Cardiac muscle cell (in vitro differentiated cells and primary cell): ENCODE data around the gene ZYG11A. TPM values are rescaled to one million over a fixed set of nuclear protein-coding genes. Genes with fewer than 3 reads are reported as not detected.
"Not testable (repeated sequence)": the region's sequence is repeated elsewhere in the genome, so short reads cannot be mapped to it uniquely, and the experiment has no call there.

Source experiments
- DNase-seq, 2 donors: peaks; one replicate each; pipeline versions ENCODE4 v3.0.0 to v3.0.0-alpha.2; 2010 to 2017; ENCODE audit warnings: low read depth in 1 of 2, low spot score in 1 of 2
- H3K27ac ChIP-seq: fragments of 200-600 bp; sonication (generic); 2 replicates; pipeline ENCODE4 v1.5.1; 2016
- H3K27me3 ChIP-seq: fragments of 200-600 bp; sonication (generic); 2 replicates; pipeline ENCODE4 v1.6.0; 2016; ENCODE audit warnings: control low read depth
- H3K36me3 ChIP-seq: fragments of 200-600 bp; sonication (generic); 2 replicates; pipeline ENCODE4 v1.5.1; 2016; ENCODE audit warnings: control low read depth
- H3K4me1 ChIP-seq: fragments of 200-600 bp; sonication (generic); 2 replicates; pipeline ENCODE4 v1.8.1; 2017; ENCODE audit warnings: low read depth, mild to moderate bottlenecking, mixed run types
- H3K4me3 ChIP-seq: fragments of 200-600 bp; sonication (generic); 2 replicates; pipeline ENCODE4 v1.5.1; 2016; ENCODE audit warnings: mild to moderate bottlenecking
- H3K9me3 ChIP-seq: fragments of 200-600 bp; sonication (generic); 2 replicates; pipeline ENCODE4 v1.5.1; 2017; ENCODE audit warnings: low read depth, mild to moderate bottlenecking, control low read depth
- polyA plus RNA-seq: library from polyadenylated mRNA; unstranded; fragments of >200 nt; fragmentation: Nextera tagmentation; extraction: Ambion mirVana; gene quantifications from 2 replicates; pipeline ENCODE4 v1.2.1, GENCODE V29; 2016
- total RNA-seq: library from RNA; depleted of rRNA; stranded (reverse); fragments of >200 nt; gene quantifications from 2 replicates; pipeline ENCODE4 v1.2.3, GENCODE V29; 2016
- TF ChIP-seq, protein P1 (sequence below): IDR thresholded peaks from 2 replicates; pipeline ENCODE4 v1.5.1; 2012; ENCODE audit warnings: low read depth, mild to moderate bottlenecking, low read length

The ZYG11A gene
- total and polyA plus RNA-seq, 2 experiments from 2014 or later, result 0.04 to 0.06 TPM

DNA sequence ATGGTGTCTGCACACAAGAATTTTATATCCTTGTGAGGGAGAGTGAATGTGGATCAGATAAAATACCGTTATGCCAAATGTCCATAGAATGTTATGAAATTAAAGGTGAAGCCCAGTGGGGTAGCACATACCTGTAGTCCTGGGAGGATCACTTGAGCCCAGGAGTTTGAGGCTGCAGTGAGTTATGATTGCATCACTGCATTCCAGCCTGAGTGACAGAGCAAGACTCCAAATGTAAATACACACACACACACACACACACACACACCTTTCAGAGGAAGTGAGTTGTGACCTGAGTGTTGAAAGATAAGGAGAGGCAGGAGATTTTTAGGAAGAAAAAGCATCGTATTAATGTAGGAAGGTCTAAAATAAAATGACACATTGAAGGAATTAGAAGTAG, 28.1 kb upstream of the ZYG11A start:
- Histone ChIP-seq H3K27me3 (no peaks in the 10 kb centered on the region), H3K9me3 (no peaks in the 10 kb centered on the region), H3K36me3 (peaks cover 29% of the 10 kb centered on the region), H3K4me1 (no peaks in the 10 kb centered on the region), H3K27ac (no peak overlapping the region), H3K4me3 (no peak overlapping the region)
- TF ChIP-seq, protein P1, sequence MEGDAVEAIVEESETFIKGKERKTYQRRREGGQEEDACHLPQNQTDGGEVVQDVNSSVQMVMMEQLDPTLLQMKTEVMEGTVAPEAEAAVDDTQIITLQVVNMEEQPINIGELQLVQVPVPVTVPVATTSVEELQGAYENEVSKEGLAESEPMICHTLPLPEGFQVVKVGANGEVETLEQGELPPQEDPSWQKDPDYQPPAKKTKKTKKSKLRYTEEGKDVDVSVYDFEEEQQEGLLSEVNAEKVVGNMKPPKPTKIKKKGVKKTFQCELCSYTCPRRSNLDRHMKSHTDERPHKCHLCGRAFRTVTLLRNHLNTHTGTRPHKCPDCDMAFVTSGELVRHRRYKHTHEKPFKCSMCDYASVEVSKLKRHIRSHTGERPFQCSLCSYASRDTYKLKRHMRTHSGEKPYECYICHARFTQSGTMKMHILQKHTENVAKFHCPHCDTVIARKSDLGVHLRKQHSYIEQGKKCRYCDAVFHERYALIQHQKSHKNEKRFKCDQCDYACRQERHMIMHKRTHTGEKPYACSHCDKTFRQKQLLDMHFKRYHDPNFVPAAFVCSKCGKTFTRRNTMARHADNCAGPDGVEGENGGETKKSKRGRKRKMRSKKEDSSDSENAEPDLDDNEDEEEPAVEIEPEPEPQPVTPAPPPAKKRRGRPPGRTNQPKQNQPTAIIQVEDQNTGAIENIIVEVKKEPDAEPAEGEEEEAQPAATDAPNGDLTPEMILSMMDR, result no peak
- DNase-seq, result no peak

DNA sequence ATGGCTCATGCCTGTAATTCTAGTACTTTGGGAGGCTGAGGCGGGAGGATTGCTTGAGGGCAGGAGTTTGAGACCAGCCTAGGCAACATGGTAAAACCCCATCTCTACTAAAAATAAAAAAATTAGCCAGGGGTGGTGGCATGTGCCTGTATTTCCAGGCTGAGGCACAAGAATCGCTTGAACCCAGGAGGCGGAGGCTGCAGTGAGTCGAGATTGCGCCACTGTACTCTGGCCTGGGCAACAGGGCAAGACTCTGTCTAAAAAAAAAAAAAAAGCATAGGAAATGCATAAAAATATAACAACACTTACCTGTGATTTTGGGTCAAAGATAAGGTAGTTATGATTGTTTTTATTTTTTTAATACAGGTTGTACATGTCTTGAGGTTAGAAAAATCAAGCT, 21.7 kb upstream of the ZYG11A start:
- H3K4me3 ChIP-seq, H3K27ac ChIP-seq, H3K4me1 ChIP-seq, H3K9me3 ChIP-seq, H3K27me3 ChIP-seq, DNase-seq: not testable (repeated sequence)
- H3K36me3 ChIP-seq, result peaks cover 30% of the 10 kb centered on the region

DNA sequence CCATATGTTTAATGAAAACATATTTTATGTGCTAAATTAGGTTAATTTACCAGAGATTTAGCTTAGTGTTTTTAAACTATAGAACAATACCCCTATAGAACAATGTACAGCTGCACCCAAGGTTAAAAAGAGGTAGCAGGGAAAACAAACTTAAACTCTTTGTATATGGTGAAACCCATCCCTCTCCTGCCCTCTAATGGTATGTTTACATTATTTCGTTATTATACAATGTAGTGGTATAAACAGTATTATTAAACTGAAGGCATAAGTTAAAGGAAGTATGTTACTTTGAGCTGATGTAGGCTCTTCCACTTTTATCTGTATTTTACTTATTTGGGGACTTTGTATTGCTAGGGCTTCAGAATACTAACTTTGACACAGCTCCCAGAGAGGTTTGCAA, 16.7 kb upstream of the ZYG11A start:
- TF ChIP-seq, protein P1, result peak; percentile 13
- Histone ChIP-seq H3K27ac (no peak overlapping the region), H3K27me3 (no peaks in the 10 kb centered on the region), H3K9me3 (no peaks in the 10 kb centered on the region), H3K4me1 (no peaks in the 10 kb centered on the region), H3K36me3 (peaks cover 16% of the 10 kb centered on the region), H3K4me3 (no peak overlapping the region)
- peak in 1 of 2 donors; percentile 32 for DNase-seq

DNA sequence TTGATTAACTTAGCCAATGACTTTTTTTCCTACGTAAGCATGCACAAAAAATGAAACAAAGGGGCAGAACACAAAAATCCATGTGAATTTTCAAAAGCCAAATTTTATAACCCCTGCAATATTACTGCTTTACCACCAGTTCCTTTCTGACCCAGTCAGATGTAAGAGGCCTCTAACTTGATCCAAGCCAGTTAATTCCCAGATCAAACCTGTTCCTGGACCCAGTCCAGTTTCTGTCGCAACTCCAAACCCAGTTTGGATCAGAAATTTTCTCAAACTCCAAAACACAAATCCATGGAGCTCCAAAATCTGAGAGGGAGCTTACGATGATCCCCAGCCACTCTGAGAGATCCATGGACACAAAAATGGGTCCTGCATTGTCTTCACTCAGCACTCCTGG, 7.8 kb upstream of the ZYG11A start:
- no peaks in the 10 kb centered on the region for H3K27me3 ChIP-seq
- H3K4me1 ChIP-seq, result no peaks in the 10 kb centered on the region
- H3K9me3 ChIP-seq, result no peaks in the 10 kb centered on the region
- no peak overlapping the region for H3K27ac ChIP-seq
- no peaks in the 10 kb centered on the region for H3K36me3 ChIP-seq
- peak in 1 of 2 donors; percentile 12 for DNase-seq
- H3K4me3 ChIP-seq, result no peak overlapping the region
- TF ChIP-seq, protein P1, result no peak

DNA sequence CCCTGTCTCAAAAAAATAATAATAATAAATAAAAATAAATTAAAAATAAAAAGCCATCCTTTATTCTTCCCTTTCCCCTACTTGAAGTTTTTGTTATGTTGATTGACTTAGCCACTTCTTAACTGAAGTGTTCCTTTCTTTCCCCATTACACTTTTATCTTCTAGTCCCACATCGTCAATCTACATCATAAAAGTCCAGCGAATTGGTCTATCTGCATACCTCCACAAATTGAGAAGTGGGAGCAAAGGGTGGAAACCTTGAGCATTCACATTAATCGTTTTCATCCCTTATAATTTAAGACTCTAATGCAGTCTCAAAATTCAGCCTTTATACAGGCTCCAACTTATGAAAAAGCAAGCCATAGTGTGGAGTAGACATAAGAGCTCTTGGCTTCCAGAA, 6.5 kb upstream of the ZYG11A start:
- Histone ChIP-seq H3K36me3 (no peaks in the 10 kb centered on the region), H3K27ac (no peak overlapping the region), H3K9me3 (no peaks in the 10 kb centered on the region), H3K4me3 (no peak overlapping the region), H3K4me1 (no peaks in the 10 kb centered on the region), H3K27me3 (peaks cover 9% of the 10 kb centered on the region)
- TF ChIP-seq, protein P1, result no peak
- DNase-seq, result no peak

DNA sequence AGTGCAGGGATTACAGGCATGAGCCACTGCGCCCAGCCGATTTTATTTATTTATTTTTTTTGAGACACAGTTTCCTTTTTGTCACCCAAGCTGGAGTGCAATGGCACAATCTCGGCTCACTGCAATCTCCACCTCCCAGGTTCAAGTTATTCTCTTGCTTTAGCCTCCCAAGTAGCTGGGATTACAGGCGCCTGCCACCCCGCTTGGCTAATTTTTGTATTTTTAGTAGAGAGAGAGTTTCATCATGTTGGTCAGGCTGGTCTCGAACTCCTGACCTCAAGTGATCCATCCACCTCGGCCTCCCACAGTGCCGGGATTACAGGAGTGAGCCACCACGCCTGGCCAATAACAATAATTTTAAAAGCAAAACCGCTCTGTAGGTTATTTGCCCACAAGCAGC, 3.4 kb upstream of the ZYG11A start:
- H3K36me3 ChIP-seq, H3K4me1 ChIP-seq, H3K4me3 ChIP-seq, DNase-seq, H3K27ac ChIP-seq, H3K9me3 ChIP-seq: not testable (repeated sequence)
- peaks cover 41% of the 10 kb centered on the region for H3K27me3 ChIP-seq

DNA sequence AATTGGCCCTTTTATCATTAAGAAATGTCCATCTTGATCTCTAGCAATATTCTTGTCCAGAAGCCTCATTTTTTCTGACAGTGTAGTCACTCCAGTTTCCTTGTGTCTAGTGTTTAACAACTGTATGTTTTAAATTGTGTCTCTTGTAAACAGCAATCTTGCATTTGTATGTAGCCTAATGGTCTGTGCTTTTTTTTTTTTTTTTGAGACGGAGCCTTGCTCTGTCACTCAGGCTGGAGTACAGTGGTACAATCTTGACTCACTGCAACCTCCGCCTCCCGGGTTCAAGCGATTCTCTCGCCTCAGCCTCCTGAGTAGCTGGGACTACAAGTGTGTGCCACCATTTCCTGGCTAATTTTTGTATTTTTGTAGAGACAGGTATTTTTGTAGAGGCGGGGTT, 2.6 kb downstream of the ZYG11A start:
- H3K36me3 ChIP-seq, H3K4me3 ChIP-seq, H3K9me3 ChIP-seq, H3K4me1 ChIP-seq, H3K27ac ChIP-seq, DNase-seq: not testable (repeated sequence)
- peaks cover 57% of the 10 kb centered on the region for H3K27me3 ChIP-seq
